PC-9 (cell line): ENCODE measurements around the gene RPS6KA5.
"Not testable (repeated sequence)": the region's sequence is repeated elsewhere in the genome, so short reads cannot be mapped to it uniquely, and the experiment has no call there.

Experiments
- CTCF ChIP-seq: fragments of 200-600 bp; sonication (generic); conservative IDR thresholded peaks from 2 replicates; pipeline ENCODE4 v1.6.1; 2017; ENCODE audit warnings: mixed run types, antibody characterized with exemption, mild to moderate bottlenecking, moderate library complexity
- EZH2 ChIP-seq: fragments of 200-600 bp; sonication (generic); IDR thresholded peaks from 2 replicates; pipeline ENCODE4 v1.8.0; 2017; ENCODE audit warnings: antibody characterized with exemption, low read depth

GRCh38 chr14:90856115-90856514 is 204.3 kb downstream of the RPS6KA5 start:
- not testable (repeated sequence) for TF ChIP-seq CTCF, EZH2
